Neuronal stem cell (in vitro differentiated cells): ENCODE measurements around the gene ZNF428. TPM values are rescaled to one million over a fixed set of nuclear protein-coding genes. Genes with fewer than 3 reads are reported as not detected.

ENCODE experiments used
- small RNA-seq: library from polyadenylated mRNA; stranded (forward); fragments of <200 nt; extraction: miRNeasy Mini kit (QIAGEN cat#:217004); gene quantifications from one replicate; pipeline ENCODE3, GENCODE V24; 2013; ENCODE audit not compliant: insufficient read depth

The ZNF428 gene

Small RNA genes lying within 50 kb of the gene (small RNA-seq; reads per million reads assigned to genes)
- gene RN7SL368P, result not detected
